Measurements from ENCODE around the gene EDIL3. TPM values are rescaled to one million over a fixed set of nuclear protein-coding genes. Genes with fewer than 3 reads are reported as not detected.

The EDIL3 gene
- total and polyA plus RNA-seq, 2 of the 13 experiments (the other 11 are each of a cell fraction or from before 2014, with no cell fraction given): 0.01 TPM; not detected in 1

DNA sequence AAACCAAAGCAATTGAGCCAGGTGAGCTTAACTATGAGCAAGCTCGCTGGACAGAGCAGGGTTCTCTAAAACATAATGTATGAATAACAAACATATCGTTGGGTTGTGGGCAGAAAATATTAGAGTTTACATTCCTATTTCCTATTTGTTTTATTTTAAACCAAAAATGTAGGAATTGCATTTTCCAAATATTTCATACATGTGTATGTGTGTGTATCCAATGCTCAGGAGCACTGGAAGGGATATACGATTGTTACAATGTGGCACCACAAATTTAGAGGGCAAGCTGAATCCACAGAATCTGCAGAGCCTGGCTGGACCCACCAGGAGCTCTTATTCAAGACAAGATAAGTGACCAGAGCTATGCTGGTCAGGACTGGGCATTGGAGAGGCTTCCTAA is 338.7 kb downstream of the EDIL3 start (continued):
- TF ChIP-seq, protein P1, sequence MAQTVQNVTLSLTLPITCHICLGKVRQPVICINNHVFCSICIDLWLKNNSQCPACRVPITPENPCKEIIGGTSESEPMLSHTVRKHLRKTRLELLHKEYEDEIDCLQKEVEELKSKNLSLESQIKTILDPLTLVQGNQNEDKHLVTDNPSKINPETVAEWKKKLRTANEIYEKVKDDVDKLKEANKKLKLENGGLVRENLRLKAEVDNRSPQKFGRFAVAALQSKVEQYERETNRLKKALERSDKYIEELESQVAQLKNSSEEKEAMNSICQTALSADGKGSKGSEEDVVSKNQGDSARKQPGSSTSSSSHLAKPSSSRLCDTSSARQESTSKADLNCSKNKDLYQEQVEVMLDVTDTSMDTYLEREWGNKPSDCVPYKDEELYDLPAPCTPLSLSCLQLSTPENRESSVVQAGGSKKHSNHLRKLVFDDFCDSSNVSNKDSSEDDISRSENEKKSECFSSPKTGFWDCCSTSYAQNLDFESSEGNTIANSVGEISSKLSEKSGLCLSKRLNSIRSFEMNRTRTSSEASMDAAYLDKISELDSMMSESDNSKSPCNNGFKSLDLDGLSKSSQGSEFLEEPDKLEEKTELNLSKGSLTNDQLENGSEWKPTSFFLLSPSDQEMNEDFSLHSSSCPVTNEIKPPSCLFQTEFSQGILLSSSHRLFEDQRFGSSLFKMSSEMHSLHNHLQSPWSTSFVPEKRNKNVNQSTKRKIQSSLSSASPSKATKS (CRISPR knock-in tag; IDR thresholded peaks at IDR 0.05): no peak

DNA sequence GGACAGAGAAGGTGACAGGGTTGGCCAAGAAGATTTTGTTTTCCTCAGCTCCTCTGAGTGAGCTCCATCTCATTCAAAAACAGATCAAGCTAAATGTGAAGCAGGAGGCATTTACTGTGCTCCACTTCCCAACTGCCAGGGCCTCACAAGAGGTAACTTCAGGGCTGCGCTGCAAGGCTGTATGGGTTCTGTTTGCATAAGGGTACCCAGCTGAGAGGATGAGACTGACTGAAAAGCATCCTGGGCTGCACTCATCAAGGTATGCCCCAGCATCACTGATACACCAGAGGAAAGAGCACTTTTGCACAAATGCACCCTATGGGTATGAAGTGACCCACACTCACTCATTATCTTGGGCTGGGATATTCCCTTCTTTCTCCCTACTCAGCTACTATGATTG is 347.8 kb downstream of the EDIL3 start:
- Histone ChIP-seq H3K9ac (ENCODE audit: insufficient read depth, low read depth, low read length) (no peak overlapping the region), H3K36me3 (replicated peaks in 1 of 2; ENCODE audit: control insufficient read depth in 1 of 2, insufficient read depth in 2 of 2, low read length in 2 of 2) (no peaks in the 10 kb centered on the region), H3K9me3 (ENCODE audit: low read length) (no peaks in the 10 kb centered on the region), H4K20me1 (ENCODE audit: insufficient read depth, low read length) (no peaks in the 10 kb centered on the region), H2AFZ (ENCODE audit: low read length) (no peak overlapping the region), H3K79me2 (ENCODE audit: insufficient read depth, low read length) (no peaks in the 10 kb centered on the region), H3K27me3 (ENCODE audit: control insufficient read depth in 1 of 2, insufficient read depth in 2 of 2, low read length in 2 of 2) (no peaks in the 10 kb centered on the region), H3K27ac (ENCODE audit: extremely low read length, insufficient read depth, low read length) (no peak overlapping the region), H3K4me2 (ENCODE audit: low read depth, low read length) (no peak overlapping the region), H3K4me1 (ENCODE audit: insufficient read depth, low read length) (no peaks in the 10 kb centered on the region), H3K4me3 (replicated peaks in 1 of 3; ENCODE audit: insufficient read depth in 1 of 3, low read depth in 2 of 3, low read length in 3 of 3) (no peak overlapping the region)
- in situ Hi-C loops (cut with HindIII; ENCODE audit: extremely low pct_ligation_motif_present, low pct_unique_long_range_greater_than_20kb): no loop called here
- ATAC-seq: no peak
- BruUV-seq (replicated peaks): no TSS peak
- WGBS (ENCODE audit: low lambda C conversion rate): 14% methylated on average over 1 of the region's 1 CpG
- no peak for DNase-seq (ENCODE audit: low spot score)
- intact Hi-C loops (cut with micrococcal nuclease; ENCODE audit: unreplicated experiment): no loop called here
- CTCF ChIA-PET (ENCODE audit: low intra/inter-chr PET ratio, low total read pairs): no interaction called here
- FAIRE-seq: no peak
- POLR2A ChIA-PET: no interaction called here
- TF ChIP-seq, protein P2, sequence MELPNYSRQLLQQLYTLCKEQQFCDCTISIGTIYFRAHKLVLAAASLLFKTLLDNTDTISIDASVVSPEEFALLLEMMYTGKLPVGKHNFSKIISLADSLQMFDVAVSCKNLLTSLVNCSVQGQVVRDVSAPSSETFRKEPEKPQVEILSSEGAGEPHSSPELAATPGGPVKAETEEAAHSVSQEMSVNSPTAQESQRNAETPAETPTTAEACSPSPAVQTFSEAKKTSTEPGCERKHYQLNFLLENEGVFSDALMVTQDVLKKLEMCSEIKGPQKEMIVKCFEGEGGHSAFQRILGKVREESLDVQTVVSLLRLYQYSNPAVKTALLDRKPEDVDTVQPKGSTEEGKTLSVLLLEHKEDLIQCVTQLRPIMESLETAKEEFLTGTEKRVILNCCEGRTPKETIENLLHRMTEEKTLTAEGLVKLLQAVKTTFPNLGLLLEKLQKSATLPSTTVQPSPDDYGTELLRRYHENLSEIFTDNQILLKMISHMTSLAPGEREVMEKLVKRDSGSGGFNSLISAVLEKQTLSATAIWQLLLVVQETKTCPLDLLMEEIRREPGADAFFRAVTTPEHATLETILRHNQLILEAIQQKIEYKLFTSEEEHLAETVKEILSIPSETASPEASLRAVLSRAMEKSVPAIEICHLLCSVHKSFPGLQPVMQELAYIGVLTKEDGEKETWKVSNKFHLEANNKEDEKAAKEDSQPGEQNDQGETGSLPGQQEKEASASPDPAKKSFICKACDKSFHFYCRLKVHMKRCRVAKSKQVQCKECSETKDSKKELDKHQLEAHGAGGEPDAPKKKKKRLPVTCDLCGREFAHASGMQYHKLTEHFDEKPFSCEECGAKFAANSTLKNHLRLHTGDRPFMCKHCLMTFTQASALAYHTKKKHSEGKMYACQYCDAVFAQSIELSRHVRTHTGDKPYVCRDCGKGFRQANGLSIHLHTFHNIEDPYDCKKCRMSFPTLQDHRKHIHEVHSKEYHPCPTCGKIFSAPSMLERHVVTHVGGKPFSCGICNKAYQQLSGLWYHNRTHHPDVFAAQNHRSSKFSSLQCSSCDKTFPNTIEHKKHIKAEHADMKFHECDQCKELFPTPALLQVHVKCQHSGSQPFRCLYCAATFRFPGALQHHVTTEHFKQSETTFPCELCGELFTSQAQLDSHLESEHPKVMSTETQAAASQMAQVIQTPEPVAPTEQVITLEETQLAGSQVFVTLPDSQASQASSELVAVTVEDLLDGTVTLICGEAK (IDR thresholded peaks at IDR 0.05): no peak
- TF ChIP-seq, protein P2 (CRISPR knock-in tag; IDR thresholded peaks at IDR 0.05): no peak
- no peak for TF ChIP-seq FOXA3 (CRISPR knock-in tag; IDR thresholded peaks at IDR 0.05)
- TF ChIP-seq ZNF552 (CRISPR knock-in tag; IDR thresholded peaks at IDR 0.05; ENCODE audit: borderline replicate concordance): no peak
- no peak for TF ChIP-seq ZBTB7B (CRISPR knock-in tag; IDR thresholded peaks at IDR 0.05)
- TF ChIP-seq, protein P3, sequence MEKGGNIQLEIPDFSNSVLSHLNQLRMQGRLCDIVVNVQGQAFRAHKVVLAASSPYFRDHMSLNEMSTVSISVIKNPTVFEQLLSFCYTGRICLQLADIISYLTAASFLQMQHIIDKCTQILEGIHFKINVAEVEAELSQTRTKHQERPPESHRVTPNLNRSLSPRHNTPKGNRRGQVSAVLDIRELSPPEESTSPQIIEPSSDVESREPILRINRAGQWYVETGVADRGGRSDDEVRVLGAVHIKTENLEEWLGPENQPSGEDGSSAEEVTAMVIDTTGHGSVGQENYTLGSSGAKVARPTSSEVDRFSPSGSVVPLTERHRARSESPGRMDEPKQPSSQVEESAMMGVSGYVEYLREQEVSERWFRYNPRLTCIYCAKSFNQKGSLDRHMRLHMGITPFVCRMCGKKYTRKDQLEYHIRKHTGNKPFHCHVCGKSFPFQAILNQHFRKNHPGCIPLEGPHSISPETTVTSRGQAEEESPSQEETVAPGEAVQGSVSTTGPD (CRISPR knock-in tag; IDR thresholded peaks at IDR 0.05): no peak
- no peak for TF ChIP-seq WIZ (CRISPR knock-in tag; IDR thresholded peaks at IDR 0.05)
- no peak for TF ChIP-seq ZNF20 (CRISPR knock-in tag; IDR thresholded peaks at IDR 0.05)
- TF ChIP-seq EP300 (IDR thresholded peaks at IDR 0.05; ENCODE audit: low read depth in 2 of 2, low read length in 2 of 2): no peak
- TF ChIP-seq EP300 (CRISPR knock-in tag; IDR thresholded peaks at IDR 0.05; ENCODE audit: borderline replicate concordance): no peak

Measured in HepG2 (cell line).